HL-60 (cell line): ENCODE results near the gene ADPRH.
"Not testable (repeated sequence)": the region's sequence is repeated elsewhere in the genome, so short reads cannot be mapped to it uniquely, and the experiment has no call there.

Experiments
- DNase-seq, 2 experiments: peaks; one replicate each; pipeline ENCODE4 v3.0.0-alpha.2; 2010 to 2020; ENCODE audit warnings: low read depth in 1 of 2, low spot score in 1 of 2
- H3K27ac ChIP-seq: fragments of 250-450 bp; sonication (Bioruptor Pico); replicated peaks from 2 replicates; pipeline ENCODE4 v1.5.1; 2020; ENCODE audit warnings: mild to moderate bottlenecking, moderate library complexity
- H3K27me3 ChIP-seq: fragments of 250-450 bp; sonication (Bioruptor Pico); 2 replicates; pipeline ENCODE4 v1.5.1; 2021; ENCODE audit warnings: mild to moderate bottlenecking, moderate library complexity; ENCODE audit not compliant: insufficient read depth, poor library complexity, severe bottlenecking
- H3K4me3 ChIP-seq: replicated peaks from 2 replicates; pipeline ENCODE4 v1.5.1; 2011; ENCODE audit warnings: mild to moderate bottlenecking, control low read depth, low read length; ENCODE audit not compliant: insufficient read depth
- CTCF ChIP-seq: IDR thresholded peaks from one replicate; pipeline ENCODE4 v1.5.1; 2011; ENCODE audit warnings: low read length, control low read depth, inconsistent platforms; ENCODE audit not compliant: insufficient read depth
- GABPA ChIP-seq: IDR thresholded peaks from 2 replicates; pipeline ENCODE4 v1.6.1; 2012; ENCODE audit warnings: low read depth
- POLR2AphosphoS5 ChIP-seq: IDR thresholded peaks from 2 replicates; pipeline ENCODE4 v1.6.1; 2012; ENCODE audit warnings: low read depth
- REST ChIP-seq: IDR thresholded peaks from 2 replicates; pipeline ENCODE4 v1.6.1; 2012; ENCODE audit warnings: low read depth; ENCODE audit not compliant: insufficient replicate concordance
- SPI1 ChIP-seq: IDR thresholded peaks from 2 replicates; pipeline ENCODE4 v1.6.1; 2012; ENCODE audit warnings: low read depth, mild to moderate bottlenecking, borderline replicate concordance

ADPRH gene

GRCh38 chr3:119590706-119591105 is 11.4 kb downstream of the ADPRH start:
- H3K4me3 ChIP-seq: no peak overlapping the region
- no peaks in the 10 kb centered on the region for H3K27me3 ChIP-seq
- DNase-seq: no peak
- TF ChIP-seq SPI1: no peak
- H3K27ac ChIP-seq: no peak overlapping the region

- Histone ChIP-seq H3K27me3 (no peaks in the 10 kb centered on the region), H3K27ac (no peak overlapping the region), H3K4me3 (no peak overlapping the region)
- DNase-seq: no peak
- TF ChIP-seq POLR2AphosphoS5 (no peak), CTCF (no peak), GABPA (no peak), REST (no peak), SPI1 (no peak)
Measured at GRCh38 chr3:119592861-119593260, 13.6 kb downstream of the ADPRH start.

- no peaks in the 10 kb centered on the region for H3K27me3 ChIP-seq
- no peak overlapping the region for H3K27ac ChIP-seq
- H3K4me3 ChIP-seq: no peak overlapping the region
- TF ChIP-seq REST (no peak), SPI1 (no peak), POLR2AphosphoS5 (no peak), CTCF (no peak), GABPA (no peak)
- DNase-seq: no peak
Measured at GRCh38 chr3:119594066-119594465, 14.8 kb downstream of the ADPRH start.

GRCh38 chr3:119594929-119595328 is 15.6 kb downstream of the ADPRH start:
- H3K27ac ChIP-seq, H3K27me3 ChIP-seq, DNase-seq, H3K4me3 ChIP-seq: not testable (repeated sequence)

GRCh38 chr3:119595639-119596334 is 16.5 kb downstream of the ADPRH start:
- TF ChIP-seq GABPA (no peak), CTCF (no peak), REST (no peak), POLR2AphosphoS5 (no peak), SPI1 (no peak)
- H3K27me3 ChIP-seq: no peaks in the 10 kb centered on the region
- H3K4me3 ChIP-seq: no peak overlapping the region
- no peak overlapping the region for H3K27ac ChIP-seq
- no peak for DNase-seq
